SK-N-SH treated with all-trans-retinoic acid at 6 μM for 48 hours (cell line): ENCODE measurements around the gene BLVRB.

ENCODE experiments used
- ATAC-seq: fragments of 200-7000 bp; cut with Tn5 transposase; 3 replicates; pipeline ENCODE4 v1.9.1; 2020; ENCODE audit warnings: mild to moderate bottlenecking, moderate library complexity
- ARNTL ChIP-seq: fragments of 450-650 bp; formaldehyde crosslinking; IDR thresholded peaks from 2 replicates; pipeline ENCODE4 v1.5.0; 2020; ENCODE audit warnings: low read depth, mild to moderate bottlenecking, moderate library complexity, borderline replicate concordance
- BACH2 ChIP-seq: fragments of 250-450 bp; sonication (Bioruptor Pico); IDR thresholded peaks from 2 replicates; pipeline ENCODE4 v1.9.0; 2021; ENCODE audit warnings: mild to moderate bottlenecking, borderline replicate concordance
- CSDC2 ChIP-seq: fragments of 250-450 bp; sonication (Bioruptor Pico); IDR thresholded peaks from 2 replicates; pipeline ENCODE4 v1.5.0; 2020; ENCODE audit warnings: mild to moderate bottlenecking, moderate library complexity
- ESRRG ChIP-seq: fragments of 250-450 bp; sonication (Bioruptor Pico); IDR thresholded peaks from 2 replicates; pipeline ENCODE4 v1.6.1; 2021; ENCODE audit warnings: mild to moderate bottlenecking
- GLIS3 ChIP-seq: fragments of 250-450 bp; sonication (Bioruptor Pico); IDR thresholded peaks from 2 replicates; pipeline ENCODE4 v1.5.0; 2020; ENCODE audit warnings: mild to moderate bottlenecking, moderate library complexity
- ISL1 ChIP-seq: fragments of 250-450 bp; sonication (Bioruptor Pico); IDR thresholded peaks from 2 replicates; pipeline ENCODE4 v2.1.2; 2022; ENCODE audit warnings: mild to moderate bottlenecking, moderate library complexity
- OSR1 ChIP-seq: fragments of 250-450 bp; sonication (Bioruptor Pico); IDR thresholded peaks from 2 replicates; pipeline ENCODE4 v1.8.0; 2022; ENCODE audit warnings: moderate library complexity, mild to moderate bottlenecking, inconsistent platforms
- PPARA ChIP-seq: fragments of 250-450 bp; sonication (Bioruptor Pico); IDR thresholded peaks from 2 replicates; pipeline ENCODE4 v1.5.0; 2020; ENCODE audit warnings: mild to moderate bottlenecking, borderline replicate concordance
- RARB ChIP-seq: fragments of 250-450 bp; sonication (Bioruptor Pico); IDR thresholded peaks from 2 replicates; pipeline ENCODE4 v1.8.0; 2021; ENCODE audit warnings: mild to moderate bottlenecking, moderate library complexity
- SNAI2 ChIP-seq: fragments of 250-450 bp; sonication (Bioruptor Pico); IDR thresholded peaks from 2 replicates; pipeline ENCODE4 v1.5.0; 2020; ENCODE audit warnings: mild to moderate bottlenecking, moderate library complexity
- TCF4 ChIP-seq: fragments of 250-450 bp; sonication (Bioruptor Pico); IDR thresholded peaks from 2 replicates; pipeline ENCODE4 v1.8.0; 2021; ENCODE audit warnings: mild to moderate bottlenecking, moderate library complexity, borderline replicate concordance
- TOX ChIP-seq: fragments of 250-450 bp; sonication (Bioruptor Pico); IDR thresholded peaks from 2 replicates; pipeline ENCODE4 v1.8.0; 2021; ENCODE audit warnings: mild to moderate bottlenecking, moderate library complexity, borderline replicate concordance
- ZC3H10 ChIP-seq: fragments of 250-450 bp; sonication (Bioruptor Pico); IDR thresholded peaks from 2 replicates; pipeline ENCODE4 v1.5.1; 2021; ENCODE audit warnings: mild to moderate bottlenecking, moderate library complexity
- ZFP3 ChIP-seq: fragments of 250-450 bp; sonication (Bioruptor Pico); IDR thresholded peaks from 2 replicates; pipeline ENCODE4 v1.5.0; 2020; ENCODE audit warnings: mild to moderate bottlenecking, moderate library complexity
- ZFP30 ChIP-seq: fragments of 450-650 bp; formaldehyde crosslinking; IDR thresholded peaks from 2 replicates; pipeline ENCODE4 v1.5.0; 2022; ENCODE audit warnings: mild to moderate bottlenecking, moderate library complexity
- ZNF565 ChIP-seq: fragments of 450-650 bp; formaldehyde crosslinking; conservative IDR thresholded peaks from 2 replicates; pipeline ENCODE4 v1.5.0; 2020; ENCODE audit warnings: low read depth, mild to moderate bottlenecking, moderate library complexity
- ZNF8 ChIP-seq: fragments of 450-650 bp; formaldehyde crosslinking; IDR thresholded peaks from 2 replicates; pipeline ENCODE4 v1.5.0; 2020; ENCODE audit warnings: mild to moderate bottlenecking, moderate library complexity
- TF ChIP-seq, protein P1 (sequence below): fragments of 250-450 bp; sonication (Bioruptor Pico); IDR thresholded peaks from 2 replicates; pipeline ENCODE4 v1.5.1; 2021; ENCODE audit warnings: mild to moderate bottlenecking, moderate library complexity
- TF ChIP-seq, protein P2 (sequence below): fragments of 250-450 bp; sonication (Bioruptor Pico); IDR thresholded peaks from 2 replicates; pipeline ENCODE4 v1.5.0; 2020; ENCODE audit warnings: mild to moderate bottlenecking, moderate library complexity
- TF ChIP-seq, protein P3 (sequence below): fragments of 250-450 bp; sonication (Bioruptor Pico); IDR thresholded peaks from 2 replicates; pipeline ENCODE4 v1.5.1; 2020; ENCODE audit warnings: low read depth, mild to moderate bottlenecking, moderate library complexity
- TF ChIP-seq, protein P4 (sequence below): fragments of 250-450 bp; sonication (Bioruptor Pico); IDR thresholded peaks from 2 replicates; pipeline ENCODE4 v1.8.0; 2021; ENCODE audit warnings: low read depth, mild to moderate bottlenecking, moderate library complexity, borderline replicate concordance
- TF ChIP-seq, protein P5 (sequence below): fragments of 250-450 bp; sonication (Bioruptor Pico); IDR thresholded peaks from 2 replicates; pipeline ENCODE4 v1.8.0; 2020; ENCODE audit warnings: mild to moderate bottlenecking, moderate library complexity, borderline replicate concordance

The BLVRB gene

DNA sequence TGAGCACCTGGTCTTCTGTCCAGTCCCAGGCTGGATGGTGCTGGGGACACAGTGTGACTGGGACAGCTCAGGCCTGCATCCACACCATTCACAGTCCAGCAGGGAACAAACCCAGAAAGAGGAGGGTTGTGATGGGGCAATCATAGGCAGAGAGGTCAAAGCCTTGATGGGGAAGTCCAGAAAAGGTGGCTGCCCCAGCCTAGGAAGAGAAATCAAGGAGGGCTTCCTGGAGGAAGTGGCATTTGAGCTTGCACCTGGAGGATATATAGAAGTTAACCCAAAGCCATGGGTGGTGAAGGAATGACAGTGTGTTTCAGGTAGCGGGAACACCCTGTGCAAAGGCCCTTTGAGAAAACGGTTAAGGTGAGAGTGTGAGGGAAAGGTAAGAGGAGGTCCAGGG is 49.8 kb downstream of the BLVRB start:
- TF ChIP-seq ZNF8 (CRISPR knock-in tag) (no peak), PPARA (CRISPR knock-in tag) (no peak), BACH2 (CRISPR knock-in tag) (no peak), ZFP30 (CRISPR knock-in tag) (no peak), ZFP3 (CRISPR knock-in tag) (no peak), ARNTL (CRISPR knock-in tag) (no peak), SNAI2 (CRISPR knock-in tag) (no peak), GLIS3 (no peak), OSR1 (CRISPR knock-in tag) (no peak), ZNF565 (CRISPR knock-in tag) (no peak), ESRRG (CRISPR knock-in tag) (no peak), RARB (CRISPR knock-in tag) (no peak), CSDC2 (CRISPR knock-in tag) (no peak)
- TF ChIP-seq, protein P1, sequence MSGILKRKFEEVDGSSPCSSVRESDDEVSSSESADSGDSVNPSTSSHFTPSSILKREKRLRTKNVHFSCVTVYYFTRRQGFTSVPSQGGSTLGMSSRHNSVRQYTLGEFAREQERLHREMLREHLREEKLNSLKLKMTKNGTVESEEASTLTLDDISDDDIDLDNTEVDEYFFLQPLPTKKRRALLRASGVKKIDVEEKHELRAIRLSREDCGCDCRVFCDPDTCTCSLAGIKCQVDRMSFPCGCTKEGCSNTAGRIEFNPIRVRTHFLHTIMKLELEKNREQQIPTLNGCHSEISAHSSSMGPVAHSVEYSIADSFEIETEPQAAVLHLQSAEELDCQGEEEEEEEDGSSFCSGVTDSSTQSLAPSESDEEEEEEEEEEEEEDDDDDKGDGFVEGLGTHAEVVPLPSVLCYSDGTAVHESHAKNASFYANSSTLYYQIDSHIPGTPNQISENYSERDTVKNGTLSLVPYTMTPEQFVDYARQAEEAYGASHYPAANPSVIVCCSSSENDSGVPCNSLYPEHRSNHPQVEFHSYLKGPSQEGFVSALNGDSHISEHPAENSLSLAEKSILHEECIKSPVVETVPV (CRISPR knock-in tag) = no peak
- TF ChIP-seq, protein P2, sequence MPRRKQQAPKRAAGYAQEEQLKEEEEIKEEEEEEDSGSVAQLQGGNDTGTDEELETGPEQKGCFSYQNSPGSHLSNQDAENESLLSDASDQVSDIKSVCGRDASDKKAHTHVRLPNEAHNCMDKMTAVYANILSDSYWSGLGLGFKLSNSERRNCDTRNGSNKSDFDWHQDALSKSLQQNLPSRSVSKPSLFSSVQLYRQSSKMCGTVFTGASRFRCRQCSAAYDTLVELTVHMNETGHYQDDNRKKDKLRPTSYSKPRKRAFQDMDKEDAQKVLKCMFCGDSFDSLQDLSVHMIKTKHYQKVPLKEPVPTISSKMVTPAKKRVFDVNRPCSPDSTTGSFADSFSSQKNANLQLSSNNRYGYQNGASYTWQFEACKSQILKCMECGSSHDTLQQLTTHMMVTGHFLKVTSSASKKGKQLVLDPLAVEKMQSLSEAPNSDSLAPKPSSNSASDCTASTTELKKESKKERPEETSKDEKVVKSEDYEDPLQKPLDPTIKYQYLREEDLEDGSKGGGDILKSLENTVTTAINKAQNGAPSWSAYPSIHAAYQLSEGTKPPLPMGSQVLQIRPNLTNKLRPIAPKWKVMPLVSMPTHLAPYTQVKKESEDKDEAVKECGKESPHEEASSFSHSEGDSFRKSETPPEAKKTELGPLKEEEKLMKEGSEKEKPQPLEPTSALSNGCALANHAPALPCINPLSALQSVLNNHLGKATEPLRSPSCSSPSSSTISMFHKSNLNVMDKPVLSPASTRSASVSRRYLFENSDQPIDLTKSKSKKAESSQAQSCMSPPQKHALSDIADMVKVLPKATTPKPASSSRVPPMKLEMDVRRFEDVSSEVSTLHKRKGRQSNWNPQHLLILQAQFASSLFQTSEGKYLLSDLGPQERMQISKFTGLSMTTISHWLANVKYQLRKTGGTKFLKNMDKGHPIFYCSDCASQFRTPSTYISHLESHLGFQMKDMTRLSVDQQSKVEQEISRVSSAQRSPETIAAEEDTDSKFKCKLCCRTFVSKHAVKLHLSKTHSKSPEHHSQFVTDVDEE = no peak
- TF ChIP-seq, protein P3, sequence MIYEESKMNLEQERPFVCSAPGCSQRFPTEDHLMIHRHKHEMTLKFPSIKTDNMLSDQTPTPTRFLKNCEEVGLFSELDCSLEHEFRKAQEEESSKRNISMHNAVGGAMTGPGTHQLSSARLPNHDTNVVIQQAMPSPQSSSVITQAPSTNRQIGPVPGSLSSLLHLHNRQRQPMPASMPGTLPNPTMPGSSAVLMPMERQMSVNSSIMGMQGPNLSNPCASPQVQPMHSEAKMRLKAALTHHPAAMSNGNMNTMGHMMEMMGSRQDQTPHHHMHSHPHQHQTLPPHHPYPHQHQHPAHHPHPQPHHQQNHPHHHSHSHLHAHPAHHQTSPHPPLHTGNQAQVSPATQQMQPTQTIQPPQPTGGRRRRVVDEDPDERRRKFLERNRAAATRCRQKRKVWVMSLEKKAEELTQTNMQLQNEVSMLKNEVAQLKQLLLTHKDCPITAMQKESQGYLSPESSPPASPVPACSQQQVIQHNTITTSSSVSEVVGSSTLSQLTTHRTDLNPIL (CRISPR knock-in tag) = no peak
- no peak for ATAC-seq

DNA sequence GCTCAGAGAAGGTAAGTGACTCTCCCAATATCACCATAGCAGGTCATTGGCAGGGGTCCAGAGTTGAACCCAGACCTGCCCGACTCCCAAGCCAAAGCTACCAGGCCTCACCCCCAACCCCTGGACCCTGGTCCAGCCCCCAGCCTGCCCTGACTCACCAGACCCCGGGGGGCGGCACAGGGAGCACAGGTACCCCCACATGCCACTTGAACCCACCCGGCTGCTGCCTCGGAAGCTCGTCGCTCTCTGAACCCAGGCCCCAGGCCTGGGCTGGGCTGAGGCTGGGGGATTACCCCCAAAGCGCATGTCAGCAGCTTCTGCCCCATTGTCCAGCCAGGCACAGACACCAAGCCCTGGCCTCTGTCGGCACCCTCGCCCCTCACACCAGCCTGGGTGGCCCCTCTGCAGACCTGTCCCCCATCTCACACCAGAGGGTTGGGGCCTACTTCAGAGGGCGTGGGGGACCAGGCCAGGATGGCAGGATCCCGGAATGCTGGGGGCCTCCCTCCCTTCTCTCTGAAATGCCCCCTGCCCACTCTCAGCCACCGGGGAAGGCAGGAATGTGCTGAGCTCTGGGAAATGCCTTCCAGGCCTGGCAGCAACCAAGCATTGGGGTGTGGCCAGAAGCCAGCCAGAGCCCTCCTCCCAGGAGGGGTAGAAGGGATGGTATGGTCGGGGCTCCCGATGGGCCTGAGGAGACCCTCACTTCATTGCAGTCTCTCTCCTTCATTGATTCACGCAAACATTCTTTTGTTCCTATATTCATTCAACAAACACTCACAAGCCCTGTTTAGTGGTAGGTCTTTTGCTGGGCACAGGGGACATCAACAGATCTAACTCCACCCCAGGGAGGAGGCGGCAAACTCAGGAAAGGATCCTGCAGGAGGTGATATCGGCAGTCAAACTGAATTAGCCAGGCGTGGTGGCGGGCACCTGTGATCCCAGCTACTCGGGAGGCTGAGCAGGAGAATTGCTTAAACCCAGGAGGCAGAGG is 50.7 kb downstream of the BLVRB start:
- no peak for ATAC-seq
- no peak for TF ChIP-seq SNAI2 (CRISPR knock-in tag)
- no peak for TF ChIP-seq ZFP30 (CRISPR knock-in tag)
- no peak for TF ChIP-seq TOX (CRISPR knock-in tag)
- TF ChIP-seq ISL1 (CRISPR knock-in tag) = no peak
- TF ChIP-seq, protein P1 (CRISPR knock-in tag) = no peak
- TF ChIP-seq ZNF8 (CRISPR knock-in tag) = no peak
- TF ChIP-seq PPARA (CRISPR knock-in tag) = no peak
- no peak for TF ChIP-seq ZNF565 (CRISPR knock-in tag)
- TF ChIP-seq RARB (CRISPR knock-in tag) = no peak
- no peak for TF ChIP-seq ZFP3 (CRISPR knock-in tag)
- no peak for TF ChIP-seq ZC3H10
- TF ChIP-seq, protein P2 = no peak
- no peak for TF ChIP-seq TCF4 (CRISPR knock-in tag)
- TF ChIP-seq ESRRG (CRISPR knock-in tag) = no peak
- TF ChIP-seq, protein P4, sequence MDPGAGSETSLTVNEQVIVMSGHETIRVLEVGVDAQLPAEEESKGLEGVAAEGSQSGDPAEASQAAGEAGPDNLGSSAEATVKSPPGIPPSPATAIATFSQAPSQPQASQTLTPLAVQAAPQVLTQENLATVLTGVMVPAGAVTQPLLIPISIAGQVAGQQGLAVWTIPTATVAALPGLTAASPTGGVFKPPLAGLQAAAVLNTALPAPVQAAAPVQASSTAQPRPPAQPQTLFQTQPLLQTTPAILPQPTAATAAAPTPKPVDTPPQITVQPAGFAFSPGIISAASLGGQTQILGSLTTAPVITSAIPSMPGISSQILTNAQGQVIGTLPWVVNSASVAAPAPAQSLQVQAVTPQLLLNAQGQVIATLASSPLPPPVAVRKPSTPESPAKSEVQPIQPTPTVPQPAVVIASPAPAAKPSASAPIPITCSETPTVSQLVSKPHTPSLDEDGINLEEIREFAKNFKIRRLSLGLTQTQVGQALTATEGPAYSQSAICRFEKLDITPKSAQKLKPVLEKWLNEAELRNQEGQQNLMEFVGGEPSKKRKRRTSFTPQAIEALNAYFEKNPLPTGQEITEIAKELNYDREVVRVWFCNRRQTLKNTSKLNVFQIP = no peak
- TF ChIP-seq, protein P5, sequence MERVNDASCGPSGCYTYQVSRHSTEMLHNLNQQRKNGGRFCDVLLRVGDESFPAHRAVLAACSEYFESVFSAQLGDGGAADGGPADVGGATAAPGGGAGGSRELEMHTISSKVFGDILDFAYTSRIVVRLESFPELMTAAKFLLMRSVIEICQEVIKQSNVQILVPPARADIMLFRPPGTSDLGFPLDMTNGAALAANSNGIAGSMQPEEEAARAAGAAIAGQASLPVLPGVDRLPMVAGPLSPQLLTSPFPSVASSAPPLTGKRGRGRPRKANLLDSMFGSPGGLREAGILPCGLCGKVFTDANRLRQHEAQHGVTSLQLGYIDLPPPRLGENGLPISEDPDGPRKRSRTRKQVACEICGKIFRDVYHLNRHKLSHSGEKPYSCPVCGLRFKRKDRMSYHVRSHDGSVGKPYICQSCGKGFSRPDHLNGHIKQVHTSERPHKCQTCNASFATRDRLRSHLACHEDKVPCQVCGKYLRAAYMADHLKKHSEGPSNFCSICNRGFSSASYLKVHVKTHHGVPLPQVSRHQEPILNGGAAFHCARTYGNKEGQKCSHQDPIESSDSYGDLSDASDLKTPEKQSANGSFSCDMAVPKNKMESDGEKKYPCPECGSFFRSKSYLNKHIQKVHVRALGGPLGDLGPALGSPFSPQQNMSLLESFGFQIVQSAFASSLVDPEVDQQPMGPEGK (CRISPR knock-in tag) = no peak
- no peak for TF ChIP-seq CSDC2 (CRISPR knock-in tag)
- TF ChIP-seq, protein P3 (CRISPR knock-in tag) = no peak
- no peak for TF ChIP-seq BACH2 (CRISPR knock-in tag)
